Measurements from ENCODE around the gene CAST. TPM values are rescaled to one million over a fixed set of nuclear protein-coding genes. Genes with fewer than 3 reads are reported as not detected.

CAST gene
- total and polyA plus RNA-seq, 2 donors (not counting 1 experiment from before 2014, with no cell fraction given), result 41.0 to 231 TPM

DNA sequence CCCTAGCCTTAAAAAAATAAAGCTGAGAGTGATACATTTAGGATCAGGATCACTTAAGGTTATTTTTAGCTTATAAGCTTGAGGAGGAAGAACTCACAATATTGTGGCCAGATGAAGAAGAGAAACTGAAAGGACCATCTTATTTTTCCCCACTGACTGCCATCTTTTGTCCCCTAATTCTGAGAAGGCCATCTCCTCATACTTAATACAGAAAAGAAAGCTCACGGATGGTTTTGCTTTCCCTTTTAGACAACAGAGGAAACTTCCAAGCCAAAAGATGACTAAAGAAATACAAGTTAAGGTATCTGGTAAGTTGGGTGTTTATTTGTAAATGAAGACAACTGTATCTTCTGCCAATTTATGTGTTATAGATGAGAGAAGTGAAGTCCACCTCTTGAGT, 109.2 kb downstream of the CAST start:
- WGBS (ENCODE audit: insufficient coverage), result no CpG with 5 or more reads among the region's 1 CpG
- no peak for DNase-seq
- peak overlapping the region in 1 of 2 donors; percentile 69 for H3K27ac ChIP-seq (ENCODE audit: low read length in 2 of 2)

DNA sequence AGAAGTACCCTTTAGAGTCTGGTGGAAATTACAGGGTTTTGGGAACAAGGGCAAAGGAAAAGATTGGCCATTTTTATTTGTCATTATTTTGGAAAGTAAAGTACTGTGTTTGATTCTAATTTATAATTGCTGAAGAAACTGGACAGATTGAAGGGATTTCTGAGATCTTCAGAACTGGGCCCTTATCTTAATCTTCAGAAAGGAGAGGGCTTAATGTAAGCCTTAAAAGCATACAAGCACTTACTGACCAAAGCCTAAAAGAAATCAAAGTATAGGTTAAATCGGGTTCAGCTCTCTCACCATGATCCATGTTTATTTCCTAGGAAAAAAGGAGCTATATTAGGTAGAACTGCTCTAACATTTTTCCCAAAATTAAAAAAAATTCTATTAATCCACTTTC, 109.9 kb downstream of the CAST start:
- Histone ChIP-seq H3K9me3 (ENCODE audit: control extremely low read depth in 1 of 3, control insufficient read depth in 2 of 3, insufficient read depth in 1 of 3, low read length in 2 of 3) (no peaks in the 10 kb centered on the region), H3K4me2 (replicated peaks; ENCODE audit: low read depth, low read length, poor library complexity, severe bottlenecking) (no peak overlapping the region), H3K79me2 (ENCODE audit: control insufficient read depth, insufficient read depth, low read length) (no peaks in the 10 kb centered on the region), H3K36me3 (replicated peaks in 1 of 2; ENCODE audit: control extremely low read depth in 1 of 2, control insufficient read depth in 1 of 2, extremely low read depth in 1 of 2, insufficient read depth in 2 of 2, low read length in 1 of 2) (peaks cover 7 to 93% of the 10 kb centered on the region in 2 experiments), H2AFZ (ENCODE audit: insufficient read depth, low read depth, low read length, poor library complexity, severe bottlenecking) (no peak overlapping the region), H3K27me3 (replicated peaks in 1 of 4; ENCODE audit: control extremely low read depth in 1 of 4, control insufficient read depth in 3 of 4, insufficient read depth in 4 of 4, low read length in 3 of 4) (no peaks in the 10 kb centered on the region), H3K9ac (ENCODE audit: low read length) (no peak overlapping the region), H3K4me3 (ENCODE audit: control extremely low read depth in 1 of 5, extremely low read depth in 1 of 5, insufficient read depth in 1 of 5, low read depth in 2 of 5, low read length in 4 of 5) (no peak overlapping the region), H4K20me1 (ENCODE audit: control insufficient read depth, insufficient read depth, low read length, poor library complexity, severe bottlenecking) (peaks cover 7% of the 10 kb centered on the region), H3K4me1 (ENCODE audit: control insufficient read depth in 2 of 2, insufficient read depth in 2 of 2, low read length in 2 of 2) (no peaks in the 10 kb centered on the region), H3K27ac (ENCODE audit: low read length in 2 of 2) (peak overlapping the region in 1 of 2 donors; percentile 15)
- no peaks in the 10 kb centered on the region for H3K4me1 Mint-ChIP-seq
- intact Hi-C loops (cut with micrococcal nuclease), result no loop called here
- no peak for DNase-seq
- POLR2A ChIA-PET, result no interaction called here
- H3K4me3 Mint-ChIP-seq, result no peak overlapping the region
- no peak for ATAC-seq (ENCODE audit: low read depth)
- H3K27ac Mint-ChIP-seq, result no peak overlapping the region
- CTCF ChIA-PET, result interaction anchor here (1.3 to 1.8 kb wide), 2 partner anchors 20 to 390 kb away, joined by 3 to 6 read pairs; no protein-coding TSS in a partner anchor
- no peaks in the 10 kb centered on the region for H3K9me3 Mint-ChIP-seq (ENCODE audit: insufficient read depth)
- no peaks in the 10 kb centered on the region for H3K27me3 Mint-ChIP-seq
- no CpG with 5 or more reads among the region's 1 CpG for WGBS (ENCODE audit: insufficient coverage)
- TF ChIP-seq EZH2 (IDR thresholded peaks at IDR 0.05; ENCODE audit: borderline replicate concordance, insufficient read depth, low read depth, low read length, poor library complexity, severe bottlenecking), result no peak
- TF ChIP-seq, protein P1, sequence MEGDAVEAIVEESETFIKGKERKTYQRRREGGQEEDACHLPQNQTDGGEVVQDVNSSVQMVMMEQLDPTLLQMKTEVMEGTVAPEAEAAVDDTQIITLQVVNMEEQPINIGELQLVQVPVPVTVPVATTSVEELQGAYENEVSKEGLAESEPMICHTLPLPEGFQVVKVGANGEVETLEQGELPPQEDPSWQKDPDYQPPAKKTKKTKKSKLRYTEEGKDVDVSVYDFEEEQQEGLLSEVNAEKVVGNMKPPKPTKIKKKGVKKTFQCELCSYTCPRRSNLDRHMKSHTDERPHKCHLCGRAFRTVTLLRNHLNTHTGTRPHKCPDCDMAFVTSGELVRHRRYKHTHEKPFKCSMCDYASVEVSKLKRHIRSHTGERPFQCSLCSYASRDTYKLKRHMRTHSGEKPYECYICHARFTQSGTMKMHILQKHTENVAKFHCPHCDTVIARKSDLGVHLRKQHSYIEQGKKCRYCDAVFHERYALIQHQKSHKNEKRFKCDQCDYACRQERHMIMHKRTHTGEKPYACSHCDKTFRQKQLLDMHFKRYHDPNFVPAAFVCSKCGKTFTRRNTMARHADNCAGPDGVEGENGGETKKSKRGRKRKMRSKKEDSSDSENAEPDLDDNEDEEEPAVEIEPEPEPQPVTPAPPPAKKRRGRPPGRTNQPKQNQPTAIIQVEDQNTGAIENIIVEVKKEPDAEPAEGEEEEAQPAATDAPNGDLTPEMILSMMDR (IDR thresholded peaks at IDR 0.05), result no peak

More for the DNA sequence above, 109.2 kb downstream of the CAST start:
- H3K36me3 ChIP-seq (replicated peaks in 1 of 2; ENCODE audit: control extremely low read depth in 1 of 2, control insufficient read depth in 1 of 2, extremely low read depth in 1 of 2, insufficient read depth in 2 of 2, low read length in 1 of 2), result peaks cover 7 to 94% of the 10 kb centered on the region in 2 experiments
- ChIA-PET CTCF (interaction anchor here (1.0 to 1.8 kb wide), 5 partner anchors 14 to 390 kb away, joined by 3 to 6 read pairs (median 4); no protein-coding TSS in a partner anchor), POLR2A (no interaction called here)
- H3K4me3 ChIP-seq (ENCODE audit: control extremely low read depth in 1 of 5, extremely low read depth in 1 of 5, insufficient read depth in 1 of 5, low read depth in 2 of 5, low read length in 4 of 5), result no peak overlapping the region
- no peaks in the 10 kb centered on the region for H3K27me3 ChIP-seq (replicated peaks in 1 of 4; ENCODE audit: control extremely low read depth in 1 of 4, control insufficient read depth in 3 of 4, insufficient read depth in 4 of 4, low read length in 3 of 4)
- no peaks in the 10 kb centered on the region for H3K9me3 ChIP-seq (ENCODE audit: control extremely low read depth in 1 of 3, control insufficient read depth in 2 of 3, insufficient read depth in 1 of 3, low read length in 2 of 3)
- H3K4me3 Mint-ChIP-seq, result no peak overlapping the region
- no peaks in the 10 kb centered on the region for H3K4me1 Mint-ChIP-seq
- H3K4me2 ChIP-seq (replicated peaks; ENCODE audit: low read depth, low read length, poor library complexity, severe bottlenecking), result no peak overlapping the region
- peak overlapping the region; percentile 29 for H3K27ac Mint-ChIP-seq
- no peaks in the 10 kb centered on the region for H3K79me2 ChIP-seq (ENCODE audit: control insufficient read depth, insufficient read depth, low read length)
- no peak overlapping the region for H2AFZ ChIP-seq (ENCODE audit: insufficient read depth, low read depth, low read length, poor library complexity, severe bottlenecking)
- H4K20me1 ChIP-seq (ENCODE audit: control insufficient read depth, insufficient read depth, low read length, poor library complexity, severe bottlenecking), result peaks cover 7% of the 10 kb centered on the region
- TF ChIP-seq, protein P1 (IDR thresholded peaks at IDR 0.05), result no peak
- no peak for TF ChIP-seq EZH2 (IDR thresholded peaks at IDR 0.05; ENCODE audit: borderline replicate concordance, insufficient read depth, low read depth, low read length, poor library complexity, severe bottlenecking)
- H3K9ac ChIP-seq (ENCODE audit: low read length), result no peak overlapping the region
- ATAC-seq (ENCODE audit: low read depth), result no peak
- intact Hi-C loops (cut with micrococcal nuclease), result no loop called here
- no peaks in the 10 kb centered on the region for H3K27me3 Mint-ChIP-seq
- H3K9me3 Mint-ChIP-seq (ENCODE audit: insufficient read depth), result no peaks in the 10 kb centered on the region
- H3K4me1 ChIP-seq (ENCODE audit: control insufficient read depth in 2 of 2, insufficient read depth in 2 of 2, low read length in 2 of 2), result no peaks in the 10 kb centered on the region
